HG03378 (cell line): ENCODE measurements around the gene SYT17.

Experiments used
- ATAC-seq: cut with Tn5 transposase; IDR thresholded peaks from one replicate; pipeline ENCODE4 v1.9.1; 2021; ENCODE audit warnings: mild to moderate bottlenecking, moderate library complexity; ENCODE audit not compliant: unreplicated experiment

SYT17 gene

GRCh38 chr16:19210280-19210924, 42.4 kb downstream of the SYT17 start:
- peak; percentile 87 for ATAC-seq

GRCh38 chr16:19210968-19211367, 42.9 kb downstream of the SYT17 start:
- peak; percentile 26 for ATAC-seq

- no peak for ATAC-seq
Observed at GRCh38 chr16:19212059-19212458, 44.0 kb downstream of the SYT17 start.

GRCh38 chr16:19213885-19214284, 45.8 kb downstream of the SYT17 start:
- no peak for ATAC-seq

GRCh38 chr16:19215705-19216104, 47.7 kb downstream of the SYT17 start:
- ATAC-seq = no peak

- no peak for ATAC-seq
Observed at GRCh38 chr16:19218581-19218980, 50.5 kb downstream of the SYT17 start.

- ATAC-seq = no peak
Observed at GRCh38 chr16:19219836-19220235, 51.8 kb downstream of the SYT17 start.

- no peak for ATAC-seq
Observed at GRCh38 chr16:19223235-19224170, 55.5 kb downstream of the SYT17 start.

- ATAC-seq = no peak
Observed at GRCh38 chr16:19225651-19226050, 57.6 kb downstream of the SYT17 start.

GRCh38 chr16:19227643-19228042, 59.6 kb downstream of the SYT17 start:
- ATAC-seq = no peak

- ATAC-seq = no peak
Observed at GRCh38 chr16:19228052-19228451, 60.0 kb downstream of the SYT17 start.

GRCh38 chr16:19228575-19228974, 60.5 kb downstream of the SYT17 start:
- ATAC-seq = no peak

- ATAC-seq = no peak
Observed at GRCh38 chr16:19230575-19230974, 62.5 kb downstream of the SYT17 start.

GRCh38 chr16:19231881-19232280, 63.8 kb downstream of the SYT17 start:
- ATAC-seq = no peak

GRCh38 chr16:19232988-19233387, 64.9 kb downstream of the SYT17 start:
- ATAC-seq = no peak

- ATAC-seq = no peak
Observed at GRCh38 chr16:19235478-19235877, 67.4 kb downstream of the SYT17 start.

- ATAC-seq = no peak
Observed at GRCh38 chr16:19235886-19236285, 67.8 kb downstream of the SYT17 start.

- no peak for ATAC-seq
Observed at GRCh38 chr16:19236561-19237209, 68.6 kb downstream of the SYT17 start.

- ATAC-seq = no peak
Observed at GRCh38 chr16:19238406-19238805, 70.4 kb downstream of the SYT17 start.

GRCh38 chr16:19239511-19240155, 71.6 kb downstream of the SYT17 start:
- no peak for ATAC-seq

- no peak for ATAC-seq
Observed at GRCh38 chr16:19240494-19240893, 72.5 kb downstream of the SYT17 start.
